Endodermal cell (in vitro differentiated cells): ENCODE data around the gene ENKUR. TPM values are rescaled to one million over a fixed set of nuclear protein-coding genes. Genes with fewer than 3 reads are reported as not detected.
"Not testable (repeated sequence)": the region's sequence is repeated elsewhere in the genome, so short reads cannot be mapped to it uniquely, and the experiment has no call there.

ENCODE experiments used
- DNase-seq: peaks from one replicate; pipeline ENCODE4 v3.0.0-alpha.2; 2017
- H3K27ac ChIP-seq: 2 replicates; pipeline ENCODE4 v1.5.1; 2013; ENCODE audit warnings: mild to moderate bottlenecking, low read depth, low read length, moderate library complexity
- H3K27me3 ChIP-seq: 2 replicates; pipeline ENCODE4 v1.6.1; 2013; ENCODE audit warnings: mild to moderate bottlenecking, low read length, moderate library complexity; ENCODE audit not compliant: insufficient read depth, control insufficient read depth, poor library complexity, severe bottlenecking
- H3K36me3 ChIP-seq: 2 replicates; pipeline ENCODE4 v1.7.0; 2013; ENCODE audit warnings: mild to moderate bottlenecking, low read length, moderate library complexity; ENCODE audit not compliant: control insufficient read depth, insufficient read depth
- H3K4me1 ChIP-seq: one replicate; pipeline ENCODE4 v1.7.0; 2013; ENCODE audit warnings: low read length; ENCODE audit not compliant: control insufficient read depth, insufficient read depth
- H3K4me3 ChIP-seq: 2 replicates; pipeline ENCODE4 v1.5.1; 2013; ENCODE audit warnings: mild to moderate bottlenecking, low read length, moderate library complexity
- H3K9ac ChIP-seq: 2 replicates; pipeline ENCODE4 v1.6.1; 2013; ENCODE audit warnings: mild to moderate bottlenecking, low read length, moderate library complexity; ENCODE audit not compliant: poor library complexity, severe bottlenecking; ENCODE audit errors: extremely low read depth
- H3K9me3 ChIP-seq: 2 replicates; pipeline ENCODE4 v1.6.1; 2013; ENCODE audit warnings: mild to moderate bottlenecking, low read length, moderate library complexity; ENCODE audit not compliant: control insufficient read depth
- H3K27ac Mint-ChIP-seq: 2 replicates; pipeline ENCODE4 v1.8.0; 2020; ENCODE audit warnings: mixed read lengths
- H3K27me3 Mint-ChIP-seq: 2 replicates; pipeline ENCODE4 v1.8.0; 2021; ENCODE audit warnings: mild to moderate bottlenecking, mixed read lengths; ENCODE audit not compliant: insufficient read depth
- H3K36me3 Mint-ChIP-seq: 2 replicates; pipeline ENCODE4 v1.8.0; 2020; ENCODE audit warnings: low read depth, mixed read lengths
- H3K4me1 Mint-ChIP-seq: 2 replicates; pipeline ENCODE4 v1.8.0; 2020; ENCODE audit warnings: mixed read lengths
- H3K4me3 Mint-ChIP-seq: 2 replicates; pipeline ENCODE4 v1.8.0; 2020; ENCODE audit warnings: mild to moderate bottlenecking, moderate library complexity, mixed read lengths
- H3K9me3 Mint-ChIP-seq: 2 replicates; pipeline ENCODE4 v1.8.0; 2020; ENCODE audit warnings: mild to moderate bottlenecking, mixed read lengths
- CTCF ChIP-seq: fragments of 200-600 bp; sonication (generic); conservative IDR thresholded peaks from 2 replicates; pipeline ENCODE4 v1.5.0; 2021; ENCODE audit warnings: antibody characterized with exemption, mild to moderate bottlenecking
- WGBS, 2 experiments: methylation state at CpG; one replicate each; pipeline versions ENCODE4 v1.1.5 to v1.1.7; 2013; ENCODE audit warnings: missing lambda C conversion rate in 2 of 2, mixed read lengths in 1 of 2; ENCODE audit not compliant: insufficient coverage in 1 of 2, insufficient read length in 1 of 2; 5-methylcytosine and 5-hydroxymethylcytosine counted together
- total RNA-seq, 2 donors: library from RNA; stranded (reverse); fragmentation: NEBNext Ultra II Directional in 1 of 2; extraction: Animal tissue kit (Norgen Biotek cat#: 25700) in 1 of 2; gene quantifications; 2 replicates in 1 of 2; 3 replicates in 1 of 2; pipeline ENCODE4 v1.2.1, GENCODE V29; 2021

Gene ENKUR
- total RNA-seq, 2 donors from 2014 or later: not detected

DNA sequence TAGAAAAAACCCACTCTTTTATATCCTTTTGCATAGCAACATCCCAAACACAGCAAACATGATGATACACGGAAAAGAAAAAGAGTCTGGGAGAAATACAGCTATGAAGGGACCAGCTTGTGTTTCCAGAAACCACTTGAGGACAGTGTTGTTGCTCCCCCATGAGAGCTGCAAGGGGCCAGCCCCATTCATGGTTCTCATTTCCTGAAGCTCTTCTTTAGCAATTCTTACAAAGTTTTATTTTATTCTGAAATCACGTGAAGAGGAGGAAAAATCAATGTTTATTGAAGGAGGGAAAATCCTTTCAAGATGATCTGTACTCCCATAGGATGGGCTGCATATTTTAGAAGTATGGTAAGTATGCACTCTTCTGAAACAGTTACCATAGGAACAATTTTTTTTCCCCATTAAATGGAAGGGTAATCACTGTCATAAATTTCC is 46.1 kb downstream of the ENKUR start:
- no peak overlapping the region for H3K4me3 Mint-ChIP-seq
- no peaks in the 10 kb centered on the region for H3K9me3 Mint-ChIP-seq
- Histone ChIP-seq H3K9ac (no peak overlapping the region), H3K4me3 (no peak overlapping the region), H3K9me3 (no peaks in the 10 kb centered on the region), H3K36me3 (no peaks in the 10 kb centered on the region), H3K27me3 (no peaks in the 10 kb centered on the region), H3K27ac (no peak overlapping the region), H3K4me1 (no peaks in the 10 kb centered on the region)
- no peak for TF ChIP-seq CTCF
- H3K27ac Mint-ChIP-seq: no peak overlapping the region
- H3K27me3 Mint-ChIP-seq: no peaks in the 10 kb centered on the region
- whole genome bisulfite sequencing, 2 experiments: 90 to 97% methylated on average over 1 to 2 of the region's 2 CpGs
- DNase-seq: no peak
- H3K4me1 Mint-ChIP-seq: no peaks in the 10 kb centered on the region
- H3K36me3 Mint-ChIP-seq: no peaks in the 10 kb centered on the region

DNA sequence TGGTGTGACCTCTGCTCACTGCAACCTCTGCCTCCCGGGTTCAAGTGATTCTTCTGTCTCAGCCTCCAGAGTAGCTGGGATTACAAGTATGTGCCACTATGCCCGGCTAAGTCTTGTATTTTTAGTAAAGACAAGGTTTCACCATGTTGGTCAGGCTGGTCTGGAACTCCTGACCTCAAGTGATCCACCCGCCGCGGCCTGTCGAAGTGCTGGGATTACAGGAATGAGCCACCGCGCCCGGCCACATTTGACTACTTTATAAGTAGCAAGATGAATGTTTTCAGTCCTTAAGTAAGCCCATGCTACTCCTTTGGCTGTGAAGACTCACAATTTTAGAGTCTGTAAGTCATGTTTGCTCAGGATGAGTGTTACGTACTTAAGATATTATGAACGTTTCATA is 47.0 kb downstream of the ENKUR start:
- not testable (repeated sequence) for H3K4me3 Mint-ChIP-seq, H3K27me3 Mint-ChIP-seq, H3K4me1 Mint-ChIP-seq, H3K4me3 ChIP-seq, H3K27me3 ChIP-seq, H3K36me3 Mint-ChIP-seq, H3K27ac ChIP-seq, H3K9me3 Mint-ChIP-seq, H3K9ac ChIP-seq, H3K4me1 ChIP-seq, H3K9me3 ChIP-seq, H3K36me3 ChIP-seq, DNase-seq, H3K27ac Mint-ChIP-seq
- 95 to 98% methylated on average over 8 to 10 of the region's 11 CpGs for WGBS, 2 experiments

- H3K27me3 ChIP-seq: no peaks in the 10 kb centered on the region
- no peak overlapping the region for H3K4me3 Mint-ChIP-seq
- H3K4me1 Mint-ChIP-seq: no peaks in the 10 kb centered on the region
- no peaks in the 10 kb centered on the region for H3K4me1 ChIP-seq
- no peak for DNase-seq
- no peaks in the 10 kb centered on the region for H3K9me3 Mint-ChIP-seq
- 94 to 95% methylated on average over 7 of the region's 7 CpGs for WGBS, 2 experiments
- TF ChIP-seq CTCF: no peak
- no peaks in the 10 kb centered on the region for H3K9me3 ChIP-seq
- H3K4me3 ChIP-seq: no peak overlapping the region
- no peaks in the 10 kb centered on the region for H3K27me3 Mint-ChIP-seq
- H3K36me3 Mint-ChIP-seq: no peaks in the 10 kb centered on the region
- H3K36me3 ChIP-seq: no peaks in the 10 kb centered on the region
- H3K27ac ChIP-seq: no peak overlapping the region
- no peak overlapping the region for H3K9ac ChIP-seq
- H3K27ac Mint-ChIP-seq: no peak overlapping the region
Measured at GRCh38 chr10:24968349-24968748, 47.6 kb downstream of the ENKUR start.

- H3K4me3 Mint-ChIP-seq: no peak overlapping the region
- no peaks in the 10 kb centered on the region for H3K9me3 Mint-ChIP-seq
- no peaks in the 10 kb centered on the region for H3K36me3 Mint-ChIP-seq
- TF ChIP-seq CTCF: no peak
- DNase-seq: no peak
- Histone ChIP-seq H3K27me3 (no peaks in the 10 kb centered on the region), H3K36me3 (no peaks in the 10 kb centered on the region), H3K9me3 (no peaks in the 10 kb centered on the region), H3K27ac (no peak overlapping the region), H3K9ac (no peak overlapping the region), H3K4me1 (no peaks in the 10 kb centered on the region), H3K4me3 (no peak overlapping the region)
- no peaks in the 10 kb centered on the region for H3K4me1 Mint-ChIP-seq
- H3K27me3 Mint-ChIP-seq: no peaks in the 10 kb centered on the region
- H3K27ac Mint-ChIP-seq: no peak overlapping the region
- 86 to 95% methylated on average over 3 to 4 of the region's 5 CpGs for WGBS, 2 experiments
Measured at GRCh38 chr10:24966962-24967481, 48.9 kb downstream of the ENKUR start.
